SH-SY5Y (cell line): ENCODE results near the gene CTNND2.

Experiments used
- GATA2 ChIP-seq: IDR thresholded peaks from 2 replicates; pipeline ENCODE4 v1.6.1; 2011; ENCODE audit warnings: mild to moderate bottlenecking, low read depth, low read length
- GATA3 ChIP-seq: IDR thresholded peaks from 2 replicates; pipeline ENCODE4 v1.6.1; 2011; ENCODE audit warnings: low read depth, mild to moderate bottlenecking, low read length, moderate library complexity

CTNND2 gene

GRCh38 chr5:11452852-11453251 is 451.4 kb downstream of the CTNND2 start:
- TF ChIP-seq GATA3, result no peak
- TF ChIP-seq GATA2, result no peak

- TF ChIP-seq GATA3 (no peak), GATA2 (no peak)
Measured at GRCh38 chr5:11449966-11450365, 454.3 kb downstream of the CTNND2 start.

- TF ChIP-seq GATA3 (no peak), GATA2 (no peak)
Measured at GRCh38 chr5:11449217-11449616, 455.0 kb downstream of the CTNND2 start.

GRCh38 chr5:11443831-11444230 is 460.4 kb downstream of the CTNND2 start:
- no peak for TF ChIP-seq GATA2
- TF ChIP-seq GATA3, result no peak

- TF ChIP-seq GATA3 (no peak), GATA2 (no peak)
Measured at GRCh38 chr5:11432116-11432515, 472.1 kb downstream of the CTNND2 start.

GRCh38 chr5:11429254-11429653 is 475.0 kb downstream of the CTNND2 start:
- TF ChIP-seq GATA3, result no peak
- TF ChIP-seq GATA2, result no peak

GRCh38 chr5:11427569-11427968 is 476.7 kb downstream of the CTNND2 start:
- TF ChIP-seq GATA3 (no peak), GATA2 (no peak)

GRCh38 chr5:11426442-11426841 is 477.8 kb downstream of the CTNND2 start:
- TF ChIP-seq GATA2 (no peak), GATA3 (no peak)

GRCh38 chr5:11422342-11422741 is 481.9 kb downstream of the CTNND2 start:
- no peak for TF ChIP-seq GATA2
- no peak for TF ChIP-seq GATA3

- TF ChIP-seq GATA2, result no peak
- no peak for TF ChIP-seq GATA3
Measured at GRCh38 chr5:11420969-11421368, 483.3 kb downstream of the CTNND2 start.

GRCh38 chr5:11415751-11416150 is 488.5 kb downstream of the CTNND2 start:
- TF ChIP-seq GATA2 (no peak), GATA3 (no peak)

GRCh38 chr5:11411621-11412020 is 492.6 kb downstream of the CTNND2 start:
- TF ChIP-seq GATA2 (no peak), GATA3 (no peak)

GRCh38 chr5:11407556-11408145 is 496.6 kb downstream of the CTNND2 start:
- TF ChIP-seq GATA2, result no peak
- TF ChIP-seq GATA3, result no peak

GRCh38 chr5:11400316-11400715 is 503.9 kb downstream of the CTNND2 start:
- no peak for TF ChIP-seq GATA2
- TF ChIP-seq GATA3, result no peak

- TF ChIP-seq GATA2 (no peak), GATA3 (no peak)
Measured at GRCh38 chr5:11398728-11399127, 505.5 kb downstream of the CTNND2 start.

- TF ChIP-seq GATA3 (no peak), GATA2 (no peak)
Measured at GRCh38 chr5:11397549-11397948, 506.7 kb downstream of the CTNND2 start.
